ENCODE data around the gene TOMM40. TPM values are rescaled to one million over a fixed set of nuclear protein-coding genes. Genes with fewer than 3 reads are reported as not detected.

TOMM40 gene
- total and polyA plus RNA-seq, 2 of the 13 experiments (the other 11 are each of a cell fraction or from before 2014, with no cell fraction given), result 72.0 to 110 TPM

DNA sequence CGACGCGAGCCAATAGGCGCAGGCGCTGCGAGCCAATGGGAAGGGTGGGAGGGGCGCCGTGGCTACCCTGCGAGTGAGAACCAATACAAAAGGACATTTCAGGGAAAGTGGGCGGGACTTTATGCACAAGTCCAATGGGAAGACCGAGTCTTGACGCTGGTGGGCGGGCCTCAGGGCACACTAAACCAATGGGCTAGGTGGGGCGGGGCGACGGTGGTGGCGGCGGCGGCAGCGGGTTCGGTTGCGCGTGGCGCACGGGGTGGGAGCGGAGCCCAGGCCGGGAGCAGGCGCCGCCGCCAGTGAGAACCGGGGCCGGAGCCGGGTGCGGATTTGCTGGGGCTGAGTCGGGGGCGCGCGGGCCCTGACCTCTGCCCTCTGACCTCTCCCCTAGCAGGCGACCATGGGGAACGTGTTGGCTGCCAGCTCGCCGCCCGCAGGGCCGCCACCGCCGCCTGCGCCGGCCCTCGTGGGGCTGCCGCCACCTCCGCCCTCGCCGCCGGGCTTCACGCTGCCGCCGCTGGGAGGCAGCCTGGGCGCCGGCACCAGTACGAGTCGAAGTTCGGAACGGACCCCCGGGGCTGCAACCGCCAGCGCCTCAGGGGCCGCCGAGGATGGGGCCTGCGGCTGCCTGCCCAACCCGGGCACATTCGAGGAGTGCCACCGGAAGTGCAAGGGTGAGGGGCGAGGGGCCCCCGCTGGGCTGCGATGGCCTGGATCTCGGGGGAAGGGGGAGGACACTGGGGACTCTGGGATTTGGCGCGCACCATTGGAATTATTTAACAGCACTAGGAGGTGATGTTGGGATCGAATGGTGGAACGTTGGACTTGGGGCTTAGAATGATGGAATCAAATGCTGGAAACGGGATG, at the start of gene TOMM40 (continued):
- TF ChIP-seq, protein P1, sequence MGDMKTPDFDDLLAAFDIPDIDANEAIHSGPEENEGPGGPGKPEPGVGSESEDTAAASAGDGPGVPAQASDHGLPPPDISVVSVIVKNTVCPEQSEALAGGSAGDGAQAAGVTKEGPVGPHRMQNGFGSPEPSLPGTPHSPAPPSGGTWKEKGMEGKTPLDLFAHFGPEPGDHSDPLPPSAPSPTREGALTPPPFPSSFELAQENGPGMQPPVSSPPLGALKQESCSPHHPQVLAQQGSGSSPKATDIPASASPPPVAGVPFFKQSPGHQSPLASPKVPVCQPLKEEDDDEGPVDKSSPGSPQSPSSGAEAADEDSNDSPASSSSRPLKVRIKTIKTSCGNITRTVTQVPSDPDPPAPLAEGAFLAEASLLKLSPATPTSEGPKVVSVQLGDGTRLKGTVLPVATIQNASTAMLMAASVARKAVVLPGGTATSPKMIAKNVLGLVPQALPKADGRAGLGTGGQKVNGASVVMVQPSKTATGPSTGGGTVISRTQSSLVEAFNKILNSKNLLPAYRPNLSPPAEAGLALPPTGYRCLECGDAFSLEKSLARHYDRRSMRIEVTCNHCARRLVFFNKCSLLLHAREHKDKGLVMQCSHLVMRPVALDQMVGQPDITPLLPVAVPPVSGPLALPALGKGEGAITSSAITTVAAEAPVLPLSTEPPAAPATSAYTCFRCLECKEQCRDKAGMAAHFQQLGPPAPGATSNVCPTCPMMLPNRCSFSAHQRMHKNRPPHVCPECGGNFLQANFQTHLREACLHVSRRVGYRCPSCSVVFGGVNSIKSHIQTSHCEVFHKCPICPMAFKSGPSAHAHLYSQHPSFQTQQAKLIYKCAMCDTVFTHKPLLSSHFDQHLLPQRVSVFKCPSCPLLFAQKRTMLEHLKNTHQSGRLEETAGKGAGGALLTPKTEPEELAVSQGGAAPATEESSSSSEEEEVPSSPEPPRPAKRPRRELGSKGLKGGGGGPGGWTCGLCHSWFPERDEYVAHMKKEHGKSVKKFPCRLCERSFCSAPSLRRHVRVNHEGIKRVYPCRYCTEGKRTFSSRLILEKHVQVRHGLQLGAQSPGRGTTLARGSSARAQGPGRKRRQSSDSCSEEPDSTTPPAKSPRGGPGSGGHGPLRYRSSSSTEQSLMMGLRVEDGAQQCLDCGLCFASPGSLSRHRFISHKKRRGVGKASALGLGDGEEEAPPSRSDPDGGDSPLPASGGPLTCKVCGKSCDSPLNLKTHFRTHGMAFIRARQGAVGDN (CRISPR knock-in tag; IDR thresholded peaks at IDR 0.05), result peak; percentile 60
- TF ChIP-seq NFIB (CRISPR knock-in tag; IDR thresholded peaks at IDR 0.05; ENCODE audit: borderline replicate concordance) (no peak), HCFC1 (IDR thresholded peaks at IDR 0.05; ENCODE audit: low read depth, low read length) (peak; percentile 25; the same call in 1 of the 2 replicates), POGZ (CRISPR knock-in tag; IDR thresholded peaks at IDR 0.05) (peak; percentile 35; the same call in 1 of the 2 replicates), ETV5 (CRISPR knock-in tag; IDR thresholded peaks at IDR 0.05; ENCODE audit: borderline replicate concordance) (peak; percentile 62), BORCS8-MEF2B (CRISPR knock-in tag; IDR thresholded peaks at IDR 0.05) (no peak), NKX3-1 (CRISPR knock-in tag; IDR thresholded peaks at IDR 0.05) (no peak), ZNF446 (CRISPR knock-in tag; IDR thresholded peaks at IDR 0.05) (no peak), FOXP1 (IDR thresholded peaks at IDR 0.05) (no peak), FOXP1 (CRISPR knock-in tag; IDR thresholded peaks at IDR 0.05) (no peak), ZNF263 (CRISPR knock-in tag; IDR thresholded peaks at IDR 0.05) (no peak), NFIC (IDR thresholded peaks at IDR 0.05; ENCODE audit: low read length) (no peak)
- TF ChIP-seq, protein P2, sequence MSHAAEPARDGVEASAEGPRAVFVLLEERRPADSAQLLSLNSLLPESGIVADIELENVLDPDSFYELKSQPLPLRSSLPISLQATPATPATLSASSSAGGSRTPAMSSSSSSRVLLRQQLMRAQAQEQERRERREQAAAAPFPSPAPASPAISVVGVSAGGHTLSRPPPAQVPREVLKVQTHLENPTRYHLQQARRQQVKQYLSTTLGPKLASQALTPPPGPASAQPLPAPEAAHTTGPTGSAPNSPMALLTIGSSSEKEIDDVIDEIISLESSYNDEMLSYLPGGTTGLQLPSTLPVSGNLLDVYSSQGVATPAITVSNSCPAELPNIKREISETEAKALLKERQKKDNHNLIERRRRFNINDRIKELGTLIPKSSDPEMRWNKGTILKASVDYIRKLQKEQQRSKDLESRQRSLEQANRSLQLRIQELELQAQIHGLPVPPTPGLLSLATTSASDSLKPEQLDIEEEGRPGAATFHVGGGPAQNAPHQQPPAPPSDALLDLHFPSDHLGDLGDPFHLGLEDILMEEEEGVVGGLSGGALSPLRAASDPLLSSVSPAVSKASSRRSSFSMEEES (CRISPR knock-in tag; IDR thresholded peaks at IDR 0.05), result no peak
- TF ChIP-seq, protein P3, sequence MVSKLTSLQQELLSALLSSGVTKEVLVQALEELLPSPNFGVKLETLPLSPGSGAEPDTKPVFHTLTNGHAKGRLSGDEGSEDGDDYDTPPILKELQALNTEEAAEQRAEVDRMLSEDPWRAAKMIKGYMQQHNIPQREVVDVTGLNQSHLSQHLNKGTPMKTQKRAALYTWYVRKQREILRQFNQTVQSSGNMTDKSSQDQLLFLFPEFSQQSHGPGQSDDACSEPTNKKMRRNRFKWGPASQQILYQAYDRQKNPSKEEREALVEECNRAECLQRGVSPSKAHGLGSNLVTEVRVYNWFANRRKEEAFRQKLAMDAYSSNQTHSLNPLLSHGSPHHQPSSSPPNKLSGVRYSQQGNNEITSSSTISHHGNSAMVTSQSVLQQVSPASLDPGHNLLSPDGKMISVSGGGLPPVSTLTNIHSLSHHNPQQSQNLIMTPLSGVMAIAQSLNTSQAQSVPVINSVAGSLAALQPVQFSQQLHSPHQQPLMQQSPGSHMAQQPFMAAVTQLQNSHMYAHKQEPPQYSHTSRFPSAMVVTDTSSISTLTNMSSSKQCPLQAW (CRISPR knock-in tag; IDR thresholded peaks at IDR 0.05), result no peak
- TF ChIP-seq, protein P4, sequence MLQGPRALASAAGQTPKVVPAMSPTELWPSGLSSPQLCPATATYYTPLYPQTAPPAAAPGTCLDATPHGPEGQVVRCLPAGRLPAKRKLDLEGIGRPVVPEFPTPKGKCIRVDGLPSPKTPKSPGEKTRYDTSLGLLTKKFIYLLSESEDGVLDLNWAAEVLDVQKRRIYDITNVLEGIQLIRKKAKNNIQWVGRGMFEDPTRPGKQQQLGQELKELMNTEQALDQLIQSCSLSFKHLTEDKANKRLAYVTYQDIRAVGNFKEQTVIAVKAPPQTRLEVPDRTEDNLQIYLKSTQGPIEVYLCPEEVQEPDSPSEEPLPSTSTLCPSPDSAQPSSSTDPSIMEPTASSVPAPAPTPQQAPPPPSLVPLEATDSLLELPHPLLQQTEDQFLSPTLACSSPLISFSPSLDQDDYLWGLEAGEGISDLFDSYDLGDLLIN (CRISPR knock-in tag; IDR thresholded peaks at IDR 0.05; ENCODE audit: borderline replicate concordance), result no peak
- TF ChIP-seq, protein P5, sequence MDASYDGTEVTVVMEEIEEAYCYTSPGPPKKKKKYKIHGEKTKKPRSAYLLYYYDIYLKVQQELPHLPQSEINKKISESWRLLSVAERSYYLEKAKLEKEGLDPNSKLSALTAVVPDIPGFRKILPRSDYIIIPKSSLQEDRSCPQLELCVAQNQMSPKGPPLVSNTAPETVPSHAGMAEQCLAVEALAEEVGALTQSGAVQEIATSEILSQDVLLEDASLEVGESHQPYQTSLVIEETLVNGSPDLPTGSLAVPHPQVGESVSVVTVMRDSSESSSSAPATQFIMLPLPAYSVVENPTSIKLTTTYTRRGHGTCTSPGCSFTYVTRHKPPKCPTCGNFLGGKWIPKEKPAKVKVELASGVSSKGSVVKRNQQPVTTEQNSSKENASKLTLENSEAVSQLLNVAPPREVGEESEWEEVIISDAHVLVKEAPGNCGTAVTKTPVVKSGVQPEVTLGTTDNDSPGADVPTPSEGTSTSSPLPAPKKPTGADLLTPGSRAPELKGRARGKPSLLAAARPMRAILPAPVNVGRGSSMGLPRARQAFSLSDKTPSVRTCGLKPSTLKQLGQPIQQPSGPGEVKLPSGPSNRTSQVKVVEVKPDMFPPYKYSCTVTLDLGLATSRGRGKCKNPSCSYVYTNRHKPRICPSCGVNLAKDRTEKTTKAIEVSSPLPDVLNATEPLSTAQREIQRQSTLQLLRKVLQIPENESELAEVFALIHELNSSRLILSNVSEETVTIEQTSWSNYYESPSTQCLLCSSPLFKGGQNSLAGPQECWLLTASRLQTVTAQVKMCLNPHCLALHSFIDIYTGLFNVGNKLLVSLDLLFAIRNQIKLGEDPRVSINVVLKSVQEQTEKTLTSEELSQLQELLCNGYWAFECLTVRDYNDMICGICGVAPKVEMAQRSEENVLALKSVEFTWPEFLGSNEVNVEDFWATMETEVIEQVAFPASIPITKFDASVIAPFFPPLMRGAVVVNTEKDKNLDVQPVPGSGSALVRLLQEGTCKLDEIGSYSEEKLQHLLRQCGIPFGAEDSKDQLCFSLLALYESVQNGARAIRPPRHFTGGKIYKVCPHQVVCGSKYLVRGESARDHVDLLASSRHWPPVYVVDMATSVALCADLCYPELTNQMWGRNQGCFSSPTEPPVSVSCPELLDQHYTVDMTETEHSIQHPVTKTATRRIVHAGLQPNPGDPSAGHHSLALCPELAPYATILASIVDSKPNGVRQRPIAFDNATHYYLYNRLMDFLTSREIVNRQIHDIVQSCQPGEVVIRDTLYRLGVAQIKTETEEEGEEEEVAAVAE (CRISPR knock-in tag; IDR thresholded peaks at IDR 0.05; ENCODE audit: borderline replicate concordance), result peak; percentile 99

Data from HepG2 (cell line).